Omental fat pad (tissue), 4 donors: Measurements from ENCODE around the gene MT1F. TPM values are rescaled to one million over a fixed set of nuclear protein-coding genes. Genes with fewer than 3 reads are reported as not detected.

ENCODE experiments used
- ATAC-seq: fragments of 150-250 bp; one replicate; pipeline ENCODE4 v1.9.1; 2016; ENCODE audit warnings: mild to moderate bottlenecking, moderate library complexity; ENCODE audit not compliant: low FRiP score
- DNase-seq: peaks from one replicate; pipeline ENCODE4 v3.0.0-alpha.2; 2019; ENCODE audit warnings: low spot score
- total RNA-seq, 4 donors: library from RNA; depleted of rRNA; stranded (reverse); fragments of >200 nt; gene quantifications; one replicate each; pipeline ENCODE4 v1.1.0, GENCODE V29; 2016
- TF ChIP-seq, protein P1 (sequence below), 3 donors: fragments of 450-650 bp; IDR thresholded peaks; one replicate each; pipeline ENCODE4 v1.5.1; 2016 to 2017; ENCODE audit warnings: antibody characterized with exemption in 3 of 3, mild to moderate bottlenecking in 3 of 3, moderate library complexity in 2 of 3

MT1F gene
- total RNA-seq, 4 donors from 2014 or later = 9.8 to 199 (median 43.6) TPM

- DNase-seq (no peak), ATAC-seq (no peak)
- TF ChIP-seq, protein P1, sequence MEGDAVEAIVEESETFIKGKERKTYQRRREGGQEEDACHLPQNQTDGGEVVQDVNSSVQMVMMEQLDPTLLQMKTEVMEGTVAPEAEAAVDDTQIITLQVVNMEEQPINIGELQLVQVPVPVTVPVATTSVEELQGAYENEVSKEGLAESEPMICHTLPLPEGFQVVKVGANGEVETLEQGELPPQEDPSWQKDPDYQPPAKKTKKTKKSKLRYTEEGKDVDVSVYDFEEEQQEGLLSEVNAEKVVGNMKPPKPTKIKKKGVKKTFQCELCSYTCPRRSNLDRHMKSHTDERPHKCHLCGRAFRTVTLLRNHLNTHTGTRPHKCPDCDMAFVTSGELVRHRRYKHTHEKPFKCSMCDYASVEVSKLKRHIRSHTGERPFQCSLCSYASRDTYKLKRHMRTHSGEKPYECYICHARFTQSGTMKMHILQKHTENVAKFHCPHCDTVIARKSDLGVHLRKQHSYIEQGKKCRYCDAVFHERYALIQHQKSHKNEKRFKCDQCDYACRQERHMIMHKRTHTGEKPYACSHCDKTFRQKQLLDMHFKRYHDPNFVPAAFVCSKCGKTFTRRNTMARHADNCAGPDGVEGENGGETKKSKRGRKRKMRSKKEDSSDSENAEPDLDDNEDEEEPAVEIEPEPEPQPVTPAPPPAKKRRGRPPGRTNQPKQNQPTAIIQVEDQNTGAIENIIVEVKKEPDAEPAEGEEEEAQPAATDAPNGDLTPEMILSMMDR (IDR thresholded peaks at IDR 0.05) = no peak
Measured at GRCh38 chr16:56645311-56645710, 12.4 kb upstream of the MT1F start.

DNA sequence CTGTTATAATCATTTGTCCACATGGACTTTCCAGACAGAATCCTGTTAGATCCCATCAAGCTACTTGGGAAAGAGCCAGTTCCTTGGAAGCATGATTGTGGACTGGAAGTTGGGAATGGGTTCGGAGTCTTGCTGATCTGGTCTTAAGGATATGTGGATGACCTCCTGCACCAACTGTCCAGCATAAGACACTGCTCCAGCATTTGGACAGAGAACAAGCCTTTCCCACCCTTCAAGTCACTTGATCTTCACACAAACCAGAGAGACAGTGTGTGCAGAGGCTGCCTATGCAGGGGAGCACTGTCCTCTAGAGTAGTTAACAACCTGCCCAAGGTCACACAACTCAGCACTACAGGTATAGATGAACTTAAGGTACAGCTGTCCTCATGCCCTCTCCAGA is 11.9 kb upstream of the MT1F start:
- TF ChIP-seq, protein P1 (IDR thresholded peaks at IDR 0.05) = no peak
- no peak for ATAC-seq
- no peak for DNase-seq

GRCh38 chr16:56647641-56648431 is 9.9 kb upstream of the MT1F start:
- no peak for ATAC-seq
- TF ChIP-seq, protein P1 (IDR thresholded peaks at IDR 0.05) = no peak
- DNase-seq = no peak

- ATAC-seq (no peak), DNase-seq (no peak)
- TF ChIP-seq, protein P1 (IDR thresholded peaks at IDR 0.05) = no peak
Measured at GRCh38 chr16:56649271-56649670, 8.5 kb upstream of the MT1F start.

GRCh38 chr16:56649820-56650219 is 7.9 kb upstream of the MT1F start:
- ATAC-seq (no peak), DNase-seq (no peak)
- TF ChIP-seq, protein P1 (IDR thresholded peaks at IDR 0.05) = no peak

DNA sequence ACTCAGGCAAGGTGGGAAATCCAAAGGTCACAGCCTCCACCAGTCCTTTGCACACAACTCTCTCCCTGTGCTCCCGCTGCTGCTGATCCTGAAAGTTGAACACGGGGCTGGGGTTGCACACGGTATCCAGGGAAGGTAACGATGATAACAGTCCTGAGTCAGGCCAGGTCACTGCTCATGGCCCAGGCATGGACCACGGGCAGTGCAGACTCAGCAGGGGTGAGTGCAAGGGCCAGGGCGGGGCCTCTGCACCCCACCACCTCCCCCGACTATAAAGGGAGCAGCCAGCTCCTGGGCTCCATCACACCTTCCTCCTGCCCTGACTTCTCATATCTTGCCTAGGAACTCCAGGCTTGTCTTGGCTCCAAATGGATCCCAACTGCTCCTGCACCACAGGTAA is 6.2 kb upstream of the MT1F start, which contains the start of gene MT1B:
TSS of gene MT1B (plus strand) at position 301 of the 400 bp plus-strand sequence. CDS start at position 369, 68 bp downstream.
- DNase-seq (no peak), ATAC-seq (no peak)
- TF ChIP-seq, protein P1 (IDR thresholded peaks at IDR 0.05) = no peak

DNA sequence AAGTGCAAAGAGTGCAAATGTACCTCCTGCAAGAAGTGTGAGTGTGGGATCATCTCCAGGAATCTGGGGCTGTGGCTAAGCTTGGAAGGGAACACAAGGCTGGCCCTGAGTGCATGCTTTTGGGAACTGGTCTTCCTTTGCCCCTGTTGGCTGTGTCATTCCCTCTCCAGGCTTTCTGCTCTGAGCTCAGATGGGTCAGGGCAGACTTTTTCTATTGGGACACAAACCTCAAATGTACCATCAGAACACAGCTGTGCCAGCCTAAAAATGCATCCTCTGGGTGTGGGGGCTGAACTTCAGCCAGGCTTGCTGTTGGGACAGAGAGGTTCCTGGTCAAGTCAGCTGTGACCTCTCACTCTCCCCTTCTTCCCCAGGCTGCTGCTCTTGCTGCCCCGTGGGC is 5.2 kb upstream of the MT1F start:
- TF ChIP-seq, protein P1 (IDR thresholded peaks at IDR 0.05) = no peak
- no peak for ATAC-seq
- DNase-seq = no peak
